Measurements from ENCODE around the gene MAPK11.
A peak's percentile ranks its signal among the peaks of the same experiment; 100 is the strongest.

MAPK11 gene

DNA sequence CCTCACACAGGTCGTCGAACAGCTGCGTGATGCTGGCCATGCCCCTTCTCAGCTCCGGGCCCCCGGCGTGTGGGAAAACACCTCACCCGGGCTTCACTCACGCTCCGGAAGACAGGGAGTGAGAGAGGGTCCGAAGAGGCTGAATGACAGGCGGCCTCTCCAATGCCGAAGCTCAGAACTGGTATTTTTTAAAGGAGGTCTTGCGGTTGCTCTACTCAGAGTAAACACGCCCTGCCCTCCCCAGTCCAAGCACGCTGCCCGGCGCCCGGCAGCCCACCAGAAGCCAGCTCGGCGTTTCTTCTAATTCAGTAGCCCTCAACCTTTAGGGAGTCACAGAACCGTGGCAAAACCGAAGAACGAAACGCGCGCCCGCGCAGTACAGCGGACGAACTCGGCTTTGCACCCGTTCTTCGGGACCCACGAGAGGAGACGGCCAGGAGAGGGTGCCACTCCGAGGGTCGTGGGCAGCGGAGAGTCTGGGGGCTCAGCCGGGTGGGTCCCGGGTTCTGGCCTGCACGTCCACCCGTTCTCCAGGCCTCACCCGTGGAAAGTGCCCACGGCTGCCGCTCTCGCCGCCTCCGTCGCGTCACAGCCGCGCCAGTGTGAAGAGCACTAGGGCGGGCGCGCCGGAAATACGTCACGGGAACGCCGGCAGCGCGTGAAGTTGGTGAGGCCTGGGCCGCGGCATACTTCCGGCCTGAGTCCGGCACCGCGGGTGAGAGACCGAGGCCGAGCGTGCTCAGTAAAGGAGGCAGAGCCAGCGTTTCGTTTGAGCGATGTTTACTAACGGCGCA, 25.6 kb downstream of the MAPK11 start, which contains the start of gene TUBGCP6:
TUBGCP6 (minus strand) TSS at position 604 of the 794 bp plus-strand sequence; CDS start at position 40, 564 bp downstream.
- TF ChIP-seq, protein P1, sequence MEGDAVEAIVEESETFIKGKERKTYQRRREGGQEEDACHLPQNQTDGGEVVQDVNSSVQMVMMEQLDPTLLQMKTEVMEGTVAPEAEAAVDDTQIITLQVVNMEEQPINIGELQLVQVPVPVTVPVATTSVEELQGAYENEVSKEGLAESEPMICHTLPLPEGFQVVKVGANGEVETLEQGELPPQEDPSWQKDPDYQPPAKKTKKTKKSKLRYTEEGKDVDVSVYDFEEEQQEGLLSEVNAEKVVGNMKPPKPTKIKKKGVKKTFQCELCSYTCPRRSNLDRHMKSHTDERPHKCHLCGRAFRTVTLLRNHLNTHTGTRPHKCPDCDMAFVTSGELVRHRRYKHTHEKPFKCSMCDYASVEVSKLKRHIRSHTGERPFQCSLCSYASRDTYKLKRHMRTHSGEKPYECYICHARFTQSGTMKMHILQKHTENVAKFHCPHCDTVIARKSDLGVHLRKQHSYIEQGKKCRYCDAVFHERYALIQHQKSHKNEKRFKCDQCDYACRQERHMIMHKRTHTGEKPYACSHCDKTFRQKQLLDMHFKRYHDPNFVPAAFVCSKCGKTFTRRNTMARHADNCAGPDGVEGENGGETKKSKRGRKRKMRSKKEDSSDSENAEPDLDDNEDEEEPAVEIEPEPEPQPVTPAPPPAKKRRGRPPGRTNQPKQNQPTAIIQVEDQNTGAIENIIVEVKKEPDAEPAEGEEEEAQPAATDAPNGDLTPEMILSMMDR (IDR thresholded peaks at IDR 0.05; ENCODE audit: low read depth, low read length), result peak; percentile 37
- peak within 1 kb of the TSS; percentile 99 for H3K4me3 ChIP-seq (replicated peaks in 1 of 2; ENCODE audit: low read depth in 2 of 2, low read length in 2 of 2)
- DNase-seq (ENCODE audit: low read depth in 2 of 2), result peak; percentile 90 to 92

DNA sequence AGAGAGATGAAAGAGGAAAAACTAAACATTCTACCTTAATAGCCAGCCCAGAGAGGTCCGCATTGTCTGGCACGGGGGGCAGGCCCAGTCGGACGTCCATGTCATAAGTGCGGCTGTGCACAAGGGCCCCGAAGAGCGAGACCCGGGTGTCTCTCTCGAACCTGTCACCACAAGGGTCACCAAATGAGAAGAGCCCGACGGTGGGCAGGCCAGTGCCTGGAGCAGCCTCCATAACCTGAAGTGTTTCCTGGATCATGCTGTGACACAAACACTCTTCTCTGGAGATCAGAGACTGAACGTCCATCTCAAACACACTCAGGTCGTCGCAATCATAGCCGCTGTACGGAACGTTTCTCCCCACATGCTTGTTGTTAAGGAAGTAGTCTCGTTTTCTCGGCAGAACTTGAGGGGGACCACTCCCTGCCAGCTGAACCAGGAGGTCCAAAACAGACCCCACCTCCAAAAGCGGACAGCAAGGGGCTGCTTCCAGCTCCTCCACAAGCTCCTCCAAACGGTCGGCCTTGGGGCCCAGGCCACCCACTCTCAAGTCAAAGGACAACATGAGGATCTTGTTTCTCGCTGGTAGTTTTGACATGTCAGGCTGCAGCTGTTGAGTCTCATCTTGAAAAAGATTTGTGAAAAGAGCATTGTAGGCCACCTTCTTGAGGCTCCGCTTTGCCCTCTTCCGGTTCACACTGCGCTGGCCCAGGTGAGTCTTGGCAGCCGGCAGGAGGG, 26.3 kb downstream of the MAPK11 start:
- DNase-seq (ENCODE audit: low read depth in 2 of 2), result no peak
- H3K4me3 ChIP-seq (replicated peaks in 1 of 2; ENCODE audit: low read depth in 2 of 2, low read length in 2 of 2), result peak overlapping the region; percentile 99
- TF ChIP-seq, protein P1 (IDR thresholded peaks at IDR 0.05; ENCODE audit: low read depth, low read length), result no peak

DNA sequence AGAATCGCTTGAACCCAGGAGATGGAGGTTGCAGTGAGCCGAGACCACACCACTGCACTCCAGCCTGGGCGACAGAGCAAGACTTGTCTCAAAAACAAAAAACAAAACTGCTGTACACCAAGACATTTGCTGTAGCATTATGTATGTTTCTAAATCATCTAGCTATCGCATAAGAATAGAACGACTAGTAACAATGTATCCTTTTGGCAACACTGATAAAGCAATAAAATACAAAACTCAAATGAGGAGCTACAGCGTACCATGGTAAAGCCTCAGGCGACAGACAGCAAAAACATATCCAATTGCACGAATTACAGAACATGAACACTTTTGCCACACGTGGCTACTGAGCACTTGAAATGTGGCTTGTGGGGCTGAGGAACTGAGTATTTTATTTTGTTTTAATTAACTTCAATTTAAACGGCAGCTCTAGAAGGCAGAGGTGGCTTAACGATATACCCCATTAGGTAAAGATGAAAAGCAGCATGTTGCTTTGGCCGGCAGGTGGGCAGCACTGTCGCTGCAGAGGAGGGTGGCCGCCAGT, 27.7 kb downstream of the MAPK11 start:
- peak overlapping the region; percentile 30 to 45 for H3K4me3 ChIP-seq (replicated peaks in 1 of 2; ENCODE audit: low read depth in 2 of 2, low read length in 2 of 2)
- no peak for DNase-seq (ENCODE audit: low read depth in 2 of 2)
- TF ChIP-seq, protein P1 (IDR thresholded peaks at IDR 0.05; ENCODE audit: low read depth, low read length), result no peak

DNA sequence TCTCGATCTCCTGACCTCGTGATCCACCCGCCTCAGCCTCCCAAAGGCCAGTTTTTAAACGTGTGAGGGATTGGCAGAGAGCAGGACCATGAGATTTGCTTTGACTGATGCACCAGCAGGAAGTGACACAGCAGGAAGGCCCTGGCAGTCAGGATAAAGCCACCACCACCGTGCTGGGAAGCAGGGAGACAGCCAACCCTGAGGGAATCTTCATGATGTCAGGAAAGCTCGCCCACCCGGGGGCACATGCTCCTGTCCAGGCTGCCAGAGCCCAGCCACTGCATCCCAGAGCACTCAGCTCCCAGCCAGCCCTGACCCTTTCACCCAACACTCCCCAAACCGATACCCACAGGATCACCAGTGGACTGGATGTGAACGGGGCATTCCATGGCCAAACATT, 31.4 kb downstream of the MAPK11 start:
- no peak for DNase-seq (ENCODE audit: low read depth in 2 of 2)
- TF ChIP-seq, protein P1 (IDR thresholded peaks at IDR 0.05; ENCODE audit: low read depth, low read length), result no peak
- no peak overlapping the region for H3K4me3 ChIP-seq (replicated peaks in 1 of 2; ENCODE audit: low read depth in 2 of 2, low read length in 2 of 2)

DNA sequence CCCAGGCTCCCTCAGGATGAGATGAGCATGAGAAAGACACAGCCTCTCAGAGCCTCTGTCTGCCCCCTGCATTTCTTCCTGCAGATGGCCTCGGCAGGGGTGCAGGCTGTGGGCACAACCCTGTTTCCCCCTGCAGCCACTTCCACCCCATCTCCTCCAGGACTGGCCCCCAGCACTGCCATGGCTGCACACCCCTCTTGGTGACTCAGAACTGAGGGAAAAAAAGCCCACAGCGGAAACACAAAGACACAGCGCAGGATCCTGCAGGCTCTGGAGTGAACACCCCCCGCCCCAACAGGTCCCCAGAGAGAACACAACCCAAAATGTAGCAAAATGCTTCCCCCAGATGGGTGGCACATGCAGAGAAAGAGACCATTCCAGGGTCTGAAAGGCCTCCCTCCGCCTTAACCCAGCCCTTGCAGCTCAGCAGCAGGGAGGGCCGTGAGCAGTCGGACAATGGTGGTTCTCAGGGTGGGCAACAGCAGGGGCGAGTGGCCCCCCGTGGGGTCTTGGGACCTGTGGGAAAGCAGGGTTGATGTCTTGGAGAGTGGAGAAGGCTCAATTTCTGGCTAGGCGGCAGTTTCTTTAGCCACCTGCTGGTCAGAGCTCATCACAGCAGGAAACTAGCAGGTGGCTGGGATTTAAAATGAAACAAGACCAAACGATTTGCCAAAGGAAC, 33.3 kb downstream of the MAPK11 start:
- TF ChIP-seq, protein P1 (IDR thresholded peaks at IDR 0.05; ENCODE audit: low read depth, low read length), result peak; percentile 56
- DNase-seq (ENCODE audit: low read depth in 2 of 2), result peak; percentile 34 to 45
- H3K4me3 ChIP-seq (replicated peaks in 1 of 2; ENCODE audit: low read depth in 2 of 2, low read length in 2 of 2), result no peak overlapping the region

DNA sequence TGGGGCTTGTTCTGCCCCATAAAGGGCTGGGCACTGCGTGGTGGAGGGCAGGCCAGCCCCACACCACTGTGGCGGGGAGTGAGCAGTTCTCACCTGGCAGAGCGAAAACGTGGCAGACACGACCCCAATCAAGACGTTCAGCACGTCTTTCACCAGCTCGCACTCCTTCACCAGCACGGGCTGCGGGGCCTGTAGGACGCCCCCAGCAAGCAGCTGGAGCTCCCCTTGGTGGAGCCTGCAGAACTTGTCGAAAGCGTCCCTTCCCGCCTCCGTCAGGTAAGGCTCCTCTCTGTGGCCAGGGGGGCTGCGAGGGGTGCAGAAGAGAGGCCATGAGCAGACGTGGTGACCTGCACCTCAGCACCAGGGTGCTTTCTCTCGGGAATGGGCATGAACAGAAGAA, 37.0 kb downstream of the MAPK11 start:
- H3K4me3 ChIP-seq (replicated peaks in 1 of 2; ENCODE audit: low read depth in 2 of 2, low read length in 2 of 2), result no peak overlapping the region
- DNase-seq (ENCODE audit: low read depth in 2 of 2), result no peak
- TF ChIP-seq, protein P1 (IDR thresholded peaks at IDR 0.05; ENCODE audit: low read depth, low read length), result no peak
